ENCODE results near the gene FAM229A.

The FAM229A gene

GRCh38 chr1:32349211-32349708 lies 13.0 kb downstream of the FAM229A start:
- no peak for DNase-seq (ENCODE audit: low read depth in 2 of 2)

- no peak for DNase-seq (ENCODE audit: low read depth in 2 of 2)
Measured at GRCh38 chr1:32346532-32347157, 15.6 kb downstream of the FAM229A start.

- DNase-seq (ENCODE audit: low read depth in 2 of 2) = no peak
Measured at GRCh38 chr1:32345289-32345827, 16.9 kb downstream of the FAM229A start.

- no peak for DNase-seq (ENCODE audit: low read depth in 2 of 2)
Measured at GRCh38 chr1:32342704-32343103, 19.6 kb downstream of the FAM229A start.

GRCh38 chr1:32341971-32342370 lies 20.3 kb downstream of the FAM229A start:
- no peak for DNase-seq (ENCODE audit: low read depth in 2 of 2)

GRCh38 chr1:32341186-32341757 lies 21.0 kb downstream of the FAM229A start:
- no peak for DNase-seq (ENCODE audit: low read depth in 2 of 2)

- peak in 1 of 2 donors; percentile 40 for DNase-seq (ENCODE audit: low read depth in 2 of 2)
Measured at GRCh38 chr1:32339363-32339978, 22.8 kb downstream of the FAM229A start.

- no peak for DNase-seq (ENCODE audit: low read depth in 2 of 2)
Measured at GRCh38 chr1:32338637-32339145, 23.6 kb downstream of the FAM229A start.

GRCh38 chr1:32337855-32338636 lies 24.2 kb downstream of the FAM229A start:
- DNase-seq (ENCODE audit: low read depth in 2 of 2) = no peak

- DNase-seq (ENCODE audit: low read depth in 2 of 2) = peak; percentile 56 to 67
Measured at GRCh38 chr1:32336963-32337675, 25.2 kb downstream of the FAM229A start.

- no peak for DNase-seq (ENCODE audit: low read depth in 2 of 2)
Measured at GRCh38 chr1:32336591-32336932, 25.7 kb downstream of the FAM229A start.

- DNase-seq (ENCODE audit: low read depth in 2 of 2) = peak; percentile 70 to 71
Measured at GRCh38 chr1:32335790-32336590, 26.3 kb downstream of the FAM229A start, which contains the start of gene MARCKSL1. TSS of gene MARCKSL1 (minus strand) at chr1:32336233. CDS start at chr1:32336033, 200 bp downstream.

GRCh38 chr1:32335535-32335789 lies 26.8 kb downstream of the FAM229A start:
- DNase-seq (ENCODE audit: low read depth in 2 of 2) = no peak

GRCh38 chr1:32334864-32335534 lies 27.3 kb downstream of the FAM229A start:
- peak; percentile 32 to 38 for DNase-seq (ENCODE audit: low read depth in 2 of 2)

- DNase-seq (ENCODE audit: low read depth in 2 of 2) = no peak
Measured at GRCh38 chr1:32334274-32334861, 27.9 kb downstream of the FAM229A start.

- no peak for DNase-seq (ENCODE audit: low read depth in 2 of 2)
Measured at GRCh38 chr1:32333251-32333963, 28.9 kb downstream of the FAM229A start.

- DNase-seq (ENCODE audit: low read depth in 2 of 2) = no peak
Measured at GRCh38 chr1:32332290-32333079, 29.8 kb downstream of the FAM229A start.

GRCh38 chr1:32331549-32331948 lies 30.7 kb downstream of the FAM229A start:
- no peak for DNase-seq (ENCODE audit: low read depth in 2 of 2)
